Kidney (tissue), 14 donors: ENCODE data around the gene EIF3K. TPM values are rescaled to one million over a fixed set of nuclear protein-coding genes. Genes with fewer than 3 reads are reported as not detected.

Experiments
- DNase-seq, 5 donors: peaks; one replicate each; pipeline ENCODE4 v3.0.0-alpha.2; 2013 to 2020
- FAIRE-seq: peaks from 2 replicates; lab custom pipeline; 2012; peaks lifted over from hg19 to GRCh38; lab: Jason Lieb, UNC
- H3K27ac ChIP-seq, 2 donors: one replicate each; pipeline ENCODE4 v1.7.0; 2013; ENCODE audit warnings: low read depth in 2 of 2, low read length in 2 of 2, inconsistent platforms in 1 of 2
- H3K27me3 ChIP-seq: one replicate; pipeline ENCODE4 v1.7.1; 2013; ENCODE audit warnings: low read length, inconsistent platforms; ENCODE audit not compliant: control insufficient read depth, insufficient read depth
- H3K36me3 ChIP-seq, 3 donors: one replicate each; pipeline versions ENCODE4 v1.7.0 to v1.7.1; 2013; ENCODE audit warnings: low read length in 3 of 3, control low read depth in 1 of 3, inconsistent platforms in 1 of 3; ENCODE audit not compliant: insufficient read depth in 3 of 3, control insufficient read depth in 2 of 3
- H3K4me1 ChIP-seq, 3 donors: one replicate each; pipeline versions ENCODE4 v1.7.0 to v1.7.1; 2013; ENCODE audit warnings: low read length in 3 of 3, inconsistent platforms in 1 of 3, low read depth in 1 of 3; ENCODE audit not compliant: control insufficient read depth in 2 of 3, insufficient read depth in 2 of 3
- H3K4me3 ChIP-seq, 3 donors: one replicate each; pipeline versions ENCODE4 v1.7.0 to v1.8.1; 2013; ENCODE audit warnings: low read length in 3 of 3, control low read depth in 1 of 3, inconsistent platforms in 1 of 3
- H3K9ac ChIP-seq, 3 donors: one replicate each; pipeline versions ENCODE4 v1.7.0 to v1.7.1; 2013; ENCODE audit warnings: low read length in 3 of 3, control low read depth in 1 of 3, inconsistent platforms in 1 of 3
- H3K9me3 ChIP-seq, 3 donors: one replicate each; pipeline versions ENCODE4 v1.7.0 to v1.7.1; 2013; ENCODE audit warnings: low read length in 3 of 3, control low read depth in 1 of 3, inconsistent platforms in 1 of 3; ENCODE audit not compliant: control insufficient read depth in 2 of 3, insufficient read depth in 1 of 3
- intact Hi-C: fragments of 100-400 bp; cut with DNase I; formaldehyde crosslinking; loops from one replicate; pipeline ENCODE4 v1.11.1; 2022
- polyA plus RNA-seq: library from polyadenylated mRNA; stranded (reverse); fragments of 350-450 nt; fragmentation: Illumina TruSeq; extraction: RNeasy Lipid Tissue Mini Kit (QIAGEN cat#74804); gene quantifications from one replicate; pipeline ENCODE4 v1.2.3, GENCODE V29; 2014; ENCODE audit warnings: low read depth, low replicate concordance; ENCODE audit not compliant: insufficient read depth
- total RNA-seq: library from RNA; stranded (reverse); fragmentation: NEBNext Ultra II Directional; extraction: Animal tissue kit (Norgen Biotek cat#: 25700); gene quantifications from one replicate; pipeline ENCODE4 v1.2.1, GENCODE V29; 2021
- TF ChIP-seq, protein P1 (sequence below): IDR thresholded peaks from 3 replicates; pipeline ENCODE4 v1.5.1; 2012; ENCODE audit warnings: mild to moderate bottlenecking, moderate library complexity, borderline replicate concordance; ENCODE audit not compliant: insufficient read depth; ENCODE audit errors: extremely low read depth
- donor health status: control.
- donor health status: control.
- donor health status: control.
- donor health status: control.
- donor health status: control.
- donor health status: DM: yes; HTN: yes; CAD: no.
- donor health status: Normal renal cell carcinoma (clear cell type).

EIF3K gene
- total and polyA plus RNA-seq, 2 donors from 2014 or later: 259 to 723 TPM

DNA sequence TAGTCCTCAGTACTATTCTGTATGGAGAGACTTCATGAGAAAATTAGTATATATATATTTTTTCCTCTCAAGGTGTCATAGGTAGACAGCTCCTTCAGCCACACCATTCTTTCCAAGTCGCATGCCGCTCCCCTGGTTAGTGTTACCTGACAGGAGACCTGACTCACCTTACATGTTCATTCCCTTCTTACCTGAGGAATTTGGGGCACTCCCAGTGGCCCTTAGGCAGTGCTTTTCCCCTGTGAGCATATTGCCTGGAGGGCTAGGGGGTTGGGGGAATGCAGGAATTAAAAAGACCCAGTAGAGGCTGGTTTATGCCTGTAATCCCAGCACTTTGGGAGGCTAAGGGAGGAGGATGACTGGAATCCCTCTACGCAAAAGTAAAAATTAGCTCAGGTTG, 19.5 kb downstream of the EIF3K start:
- intact Hi-C loops: no loop called here
- DNase-seq: no peak
- Histone ChIP-seq H3K9ac (no peak overlapping the region), H3K4me3 (no peak overlapping the region), H3K27me3 (no peaks in the 10 kb centered on the region), H3K36me3 (peaks cover 2 to 13% (median 2%) of the 10 kb centered on the region in 3 donors), H3K9me3 (no peaks in the 10 kb centered on the region), H3K4me1 (peaks cover 0 to 6% (median 0%) of the 10 kb centered on the region in 3 donors), H3K27ac (no peak overlapping the region)
- FAIRE-seq: no peak
- TF ChIP-seq, protein P1, sequence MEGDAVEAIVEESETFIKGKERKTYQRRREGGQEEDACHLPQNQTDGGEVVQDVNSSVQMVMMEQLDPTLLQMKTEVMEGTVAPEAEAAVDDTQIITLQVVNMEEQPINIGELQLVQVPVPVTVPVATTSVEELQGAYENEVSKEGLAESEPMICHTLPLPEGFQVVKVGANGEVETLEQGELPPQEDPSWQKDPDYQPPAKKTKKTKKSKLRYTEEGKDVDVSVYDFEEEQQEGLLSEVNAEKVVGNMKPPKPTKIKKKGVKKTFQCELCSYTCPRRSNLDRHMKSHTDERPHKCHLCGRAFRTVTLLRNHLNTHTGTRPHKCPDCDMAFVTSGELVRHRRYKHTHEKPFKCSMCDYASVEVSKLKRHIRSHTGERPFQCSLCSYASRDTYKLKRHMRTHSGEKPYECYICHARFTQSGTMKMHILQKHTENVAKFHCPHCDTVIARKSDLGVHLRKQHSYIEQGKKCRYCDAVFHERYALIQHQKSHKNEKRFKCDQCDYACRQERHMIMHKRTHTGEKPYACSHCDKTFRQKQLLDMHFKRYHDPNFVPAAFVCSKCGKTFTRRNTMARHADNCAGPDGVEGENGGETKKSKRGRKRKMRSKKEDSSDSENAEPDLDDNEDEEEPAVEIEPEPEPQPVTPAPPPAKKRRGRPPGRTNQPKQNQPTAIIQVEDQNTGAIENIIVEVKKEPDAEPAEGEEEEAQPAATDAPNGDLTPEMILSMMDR: no peak

DNA sequence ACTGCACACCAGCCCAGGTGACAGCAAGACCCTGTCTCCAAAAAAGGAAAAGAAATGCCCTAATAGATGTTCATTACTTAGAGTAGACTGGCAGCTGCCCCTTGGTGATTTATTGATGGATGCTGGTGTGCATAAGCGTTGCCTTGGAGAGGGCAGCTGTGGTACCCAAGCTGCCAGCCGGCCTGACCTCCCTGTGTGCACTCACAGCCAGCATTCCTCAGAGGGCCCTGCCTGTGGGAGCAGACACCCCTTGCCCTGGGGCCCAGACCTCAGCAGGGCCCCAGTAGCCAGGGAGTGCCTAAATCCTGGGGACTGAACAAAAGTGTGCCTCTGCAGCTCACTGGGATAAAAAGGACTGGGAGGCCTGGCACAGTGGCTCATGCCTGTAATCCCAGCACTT, 20.7 kb downstream of the EIF3K start:
- no peak for FAIRE-seq
- H3K9ac ChIP-seq: no peak overlapping the region
- DNase-seq: no peak
- peaks cover 0 to 6% (median 0%) of the 10 kb centered on the region in 3 donors for H3K4me1 ChIP-seq
- no peak overlapping the region for H3K27ac ChIP-seq
- no peaks in the 10 kb centered on the region for H3K9me3 ChIP-seq
- H3K4me3 ChIP-seq: no peak overlapping the region
- H3K27me3 ChIP-seq: no peaks in the 10 kb centered on the region
- intact Hi-C loops: no loop called here
- TF ChIP-seq, protein P1: no peak
- H3K36me3 ChIP-seq: peaks cover 2 to 13% (median 2%) of the 10 kb centered on the region in 3 donors

DNA sequence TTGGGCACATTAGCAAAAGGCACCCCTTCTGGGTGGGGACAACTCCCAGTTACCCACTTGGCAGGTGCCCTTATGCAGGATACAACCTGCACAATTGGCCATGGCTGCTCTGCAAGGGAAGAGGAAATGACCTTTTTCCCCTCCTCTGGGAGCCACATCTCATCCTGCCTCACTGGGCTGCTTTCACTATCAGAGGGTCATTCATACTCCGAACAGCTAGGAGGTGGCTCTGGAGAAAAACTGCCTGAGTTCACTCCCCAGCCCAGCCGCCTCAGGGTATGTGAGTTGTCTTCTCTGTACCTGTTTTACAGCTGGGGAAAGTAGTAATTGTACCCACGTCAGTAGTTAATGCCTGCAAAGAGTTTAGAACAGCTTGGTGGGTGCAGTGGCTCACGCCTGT, 21.4 kb downstream of the EIF3K start:
- Histone ChIP-seq H3K9ac (no peak overlapping the region), H3K9me3 (no peaks in the 10 kb centered on the region), H3K4me1 (peaks cover 0 to 3% (median 0%) of the 10 kb centered on the region in 3 donors), H3K27me3 (no peaks in the 10 kb centered on the region), H3K36me3 (peaks cover 2 to 6% (median 2%) of the 10 kb centered on the region in 3 donors), H3K27ac (no peak overlapping the region), H3K4me3 (no peak overlapping the region)
- TF ChIP-seq, protein P1: no peak
- FAIRE-seq (no peak), DNase-seq (no peak)
- intact Hi-C loops: no loop called here

DNA sequence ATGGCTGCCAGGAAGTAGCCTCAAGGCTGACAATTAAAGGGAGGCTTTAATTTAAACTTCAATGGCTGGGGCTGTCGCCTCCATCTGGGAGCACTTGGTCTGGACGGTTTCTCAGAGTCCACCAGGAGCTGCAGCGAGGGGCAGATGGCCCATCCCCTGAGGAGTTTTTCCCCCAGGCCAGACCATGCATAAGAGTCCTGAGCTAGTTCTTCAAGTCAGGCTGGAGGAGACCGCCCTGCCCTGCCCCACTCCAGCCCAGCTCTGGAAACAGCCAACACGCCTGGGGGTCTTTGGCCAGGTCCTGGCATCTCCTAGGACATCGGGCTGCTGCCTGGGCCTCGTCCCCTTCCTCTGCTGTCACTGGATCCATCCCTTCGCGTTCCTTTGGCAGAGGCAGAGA, 23.2 kb downstream of the EIF3K start:
- Histone ChIP-seq H3K27ac (no peak overlapping the region), H3K4me1 (peaks cover 0 to under 1% (median 0%) of the 10 kb centered on the region in 3 donors), H3K4me3 (no peak overlapping the region), H3K9ac (no peak overlapping the region), H3K9me3 (no peaks in the 10 kb centered on the region), H3K27me3 (no peaks in the 10 kb centered on the region), H3K36me3 (no peaks in the 10 kb centered on the region)
- FAIRE-seq (no peak), DNase-seq (no peak)
- intact Hi-C loops: no loop called here
- TF ChIP-seq, protein P1: no peak
